A673 (cell line): Measurements from ENCODE around the gene ZNF92. TPM values are rescaled to one million over a fixed set of nuclear protein-coding genes. Genes with fewer than 3 reads are reported as not detected.
"Not testable (repeated sequence)": the region's sequence is repeated elsewhere in the genome, so short reads cannot be mapped to it uniquely, and the experiment has no call there.

Experiments used
- BruUV-seq: library from RNA; stranded (reverse); fragments of 400-500 nt; replicated peaks from 2 replicates; lab custom pipeline; 2021; lab: Mats Ljungman, UMichigan
- CTCF ChIA-PET: fragments of 300-600 bp; sonication (Branson Sonifier 250); formaldehyde crosslinking; loops from one replicate; lab custom pipeline; 2022; ENCODE audit warnings: antibody characterized with exemption; lab: Charles Lee
- POLR2A ChIA-PET: fragments of 300-600 bp; sonication (Branson Sonifier 250); formaldehyde crosslinking; loops from one replicate; lab custom pipeline; 2022; ENCODE audit warnings: antibody characterized with exemption; ENCODE audit not compliant: low non-redundant PET; lab: Charles Lee
- DNase-seq: peaks from one replicate; pipeline ENCODE4 v3.0.0-alpha.2; 2015; ENCODE audit warnings: low spot score
- H3K27ac ChIP-seq: fragments of 200-600 bp; sonication (generic); 2 replicates; pipeline ENCODE4 v1.5.1; 2016; ENCODE audit warnings: mixed run types, low read depth, mild to moderate bottlenecking, mixed read lengths, antibody characterized with exemption, low read length; ENCODE audit not compliant: poor library complexity, severe bottlenecking
- H3K27me3 ChIP-seq: fragments of 200-600 bp; sonication (generic); replicated peaks from 2 replicates; pipeline ENCODE4 v1.6.1; 2017; ENCODE audit warnings: mixed run types, low read depth, mild to moderate bottlenecking, mixed read lengths, antibody characterized with exemption, low read length; ENCODE audit not compliant: insufficient read depth, poor library complexity
- H3K36me3 ChIP-seq: fragments of 200-600 bp; sonication (generic); 2 replicates; pipeline ENCODE4 v1.6.1; 2016; ENCODE audit warnings: mixed run types, mild to moderate bottlenecking, mixed read lengths, antibody characterized with exemption, low read length; ENCODE audit not compliant: insufficient read depth, poor library complexity, severe bottlenecking
- H3K4me1 ChIP-seq: fragments of 200-600 bp; sonication (generic); 2 replicates; pipeline ENCODE4 v1.6.1; 2017; ENCODE audit warnings: mixed run types, mild to moderate bottlenecking, mixed read lengths, antibody characterized with exemption, low read length; ENCODE audit not compliant: insufficient read depth, poor library complexity, severe bottlenecking
- H3K4me3 ChIP-seq: fragments of 200-600 bp; sonication (generic); 2 replicates; pipeline ENCODE4 v1.5.1; 2016; ENCODE audit warnings: low read depth, mixed run types, mild to moderate bottlenecking, mixed read lengths, low read length; ENCODE audit not compliant: poor library complexity, severe bottlenecking
- H3K9me3 ChIP-seq: fragments of 200-600 bp; sonication (generic); 2 replicates; pipeline ENCODE4 v1.6.1; 2016; ENCODE audit warnings: mixed run types, low read depth, mild to moderate bottlenecking, mixed read lengths, antibody characterized with exemption, low read length; ENCODE audit not compliant: poor library complexity, severe bottlenecking
- CTCF ChIP-seq: fragments of 300-800, 200-600 bp; sonication (generic); conservative IDR thresholded peaks from 2 replicates; pipeline ENCODE4 v1.5.1; 2017; ENCODE audit warnings: low read depth, mild to moderate bottlenecking, antibody characterized with exemption, low read length, moderate library complexity, mixed read lengths
- EZH2 ChIP-seq: fragments of 200-600 bp; sonication (generic); IDR thresholded peaks from 2 replicates; pipeline ENCODE4 v1.6.1; 2017; ENCODE audit warnings: borderline replicate concordance, low read depth, mild to moderate bottlenecking, mixed read lengths, antibody characterized with exemption, low read length; ENCODE audit not compliant: poor library complexity, severe bottlenecking
- intact Hi-C: fragments of 100-400 bp; cut with micrococcal nuclease; formaldehyde crosslinking; loops from one replicate; pipeline ENCODE4 v1.10.0; 2022; ENCODE audit not compliant: unreplicated experiment
- total RNA-seq: library from RNA; stranded (reverse); gene quantifications from 2 replicates; pipeline ENCODE4 v1.2.3, GENCODE V29; 2021

The ZNF92 gene
- total RNA-seq, 1 experiment from 2014 or later, result 24.3 TPM

- Histone ChIP-seq H3K27ac (no peak overlapping the region), H3K4me3 (no peak overlapping the region), H3K9me3 (no peaks in the 10 kb centered on the region), H3K4me1 (no peaks in the 10 kb centered on the region), H3K36me3 (peaks cover 37% of the 10 kb centered on the region), H3K27me3 (no peaks in the 10 kb centered on the region)
- BruUV-seq, result no TSS peak
- ChIA-PET POLR2A (no interaction called here), CTCF (no interaction called here)
- no peak for TF ChIP-seq EZH2
- TF ChIP-seq CTCF, result no peak
- intact Hi-C loops, result no loop called here
- DNase-seq, result no peak
Observed at GRCh38 chr7:65387891-65388290, 14.2 kb downstream of the ZNF92 start.

DNA sequence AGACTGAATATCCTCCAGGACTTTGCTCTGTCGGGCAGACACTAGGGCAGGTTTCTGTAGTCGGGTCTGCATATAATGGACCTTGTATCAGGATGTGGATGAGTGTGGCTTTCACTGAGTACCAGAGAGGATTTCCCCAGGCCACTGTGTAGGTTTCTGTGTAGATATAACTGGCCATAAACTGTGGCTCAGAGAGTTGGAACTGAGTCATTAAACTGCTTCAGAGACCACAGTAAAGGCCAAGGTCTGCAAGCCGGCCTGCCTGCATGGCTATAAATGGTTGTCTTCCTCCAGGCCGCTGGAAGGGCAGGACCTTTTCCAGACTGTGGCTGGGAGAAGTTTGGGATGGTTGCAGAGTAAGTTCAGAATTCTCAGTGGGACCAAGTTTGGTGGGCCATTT lies 16.9 kb downstream of the ZNF92 start:
- ChIA-PET POLR2A (no interaction called here), CTCF (no interaction called here)
- no TSS peak for BruUV-seq
- no peak for TF ChIP-seq CTCF
- TF ChIP-seq EZH2, result no peak
- H3K4me1 ChIP-seq, result no peaks in the 10 kb centered on the region
- H3K27ac ChIP-seq, result no peak overlapping the region
- H3K9me3 ChIP-seq, result no peaks in the 10 kb centered on the region
- H3K36me3 ChIP-seq, result peaks cover 56% of the 10 kb centered on the region
- no peak overlapping the region for H3K4me3 ChIP-seq
- no peak for DNase-seq
- no peaks in the 10 kb centered on the region for H3K27me3 ChIP-seq
- intact Hi-C loops, result no loop called here

- Histone ChIP-seq H3K9me3 (peaks cover 36% of the 10 kb centered on the region), H3K27me3 (no peaks in the 10 kb centered on the region), H3K36me3 (peaks cover 74% of the 10 kb centered on the region), H3K27ac (no peak overlapping the region), H3K4me3 (no peak overlapping the region), H3K4me1 (no peaks in the 10 kb centered on the region)
- TF ChIP-seq EZH2, result no peak
- no peak for TF ChIP-seq CTCF
- BruUV-seq, result no TSS peak
- CTCF ChIA-PET, result no interaction called here
- intact Hi-C loops, result no loop called here
- POLR2A ChIA-PET, result no interaction called here
- DNase-seq, result no peak
Observed at GRCh38 chr7:65397730-65398142, 24.1 kb downstream of the ZNF92 start.

- CTCF ChIA-PET, intact Hi-C loops, POLR2A ChIA-PET, BruUV-seq, H3K27ac ChIP-seq, H3K4me1 ChIP-seq, H3K4me3 ChIP-seq, DNase-seq, H3K27me3 ChIP-seq: not testable (repeated sequence)
- H3K36me3 ChIP-seq, result peaks cover 71% of the 10 kb centered on the region
- peaks cover 43% of the 10 kb centered on the region for H3K9me3 ChIP-seq
Observed at GRCh38 chr7:65398671-65399070, 25.0 kb downstream of the ZNF92 start.

GRCh38 chr7:65399101-65399500 lies 25.4 kb downstream of the ZNF92 start:
- H3K27me3 ChIP-seq, H3K4me3 ChIP-seq, intact Hi-C loops, CTCF ChIA-PET, H3K27ac ChIP-seq, DNase-seq, POLR2A ChIA-PET, H3K4me1 ChIP-seq: not testable (repeated sequence)
- BruUV-seq, result TSS peak; percentile 8
- peaks cover 48% of the 10 kb centered on the region for H3K9me3 ChIP-seq
- H3K36me3 ChIP-seq, result peaks cover 68% of the 10 kb centered on the region
